Sigmoid colon (tissue), 4 donors: ENCODE measurements around the gene THRSP.

Experiments
- POLR2A ChIP-seq, 2 donors: fragments of 450-650 bp; IDR thresholded peaks; one replicate each; pipeline ENCODE4 v1.6.1; 2016; ENCODE audit warnings: antibody characterized with exemption in 2 of 2, mild to moderate bottlenecking in 2 of 2, moderate library complexity in 2 of 2
- POLR2AphosphoS5 ChIP-seq, 4 donors: sonication (generic); formaldehyde crosslinking; IDR thresholded peaks; one replicate each; pipeline ENCODE4 v1.6.1; 2017; ENCODE audit warnings: antibody characterized with exemption in 4 of 4
- TF ChIP-seq, protein P1 (sequence below), 4 experiments: fragments of 450-650 bp in 3 of 4; fragments of 200-600 bp in 1 of 4; IDR thresholded peaks; one replicate each; pipeline ENCODE4 v1.5.1; 2016 to 2019; ENCODE audit warnings: antibody characterized with exemption in 4 of 4, mild to moderate bottlenecking in 3 of 4, moderate library complexity in 2 of 4

DNA sequence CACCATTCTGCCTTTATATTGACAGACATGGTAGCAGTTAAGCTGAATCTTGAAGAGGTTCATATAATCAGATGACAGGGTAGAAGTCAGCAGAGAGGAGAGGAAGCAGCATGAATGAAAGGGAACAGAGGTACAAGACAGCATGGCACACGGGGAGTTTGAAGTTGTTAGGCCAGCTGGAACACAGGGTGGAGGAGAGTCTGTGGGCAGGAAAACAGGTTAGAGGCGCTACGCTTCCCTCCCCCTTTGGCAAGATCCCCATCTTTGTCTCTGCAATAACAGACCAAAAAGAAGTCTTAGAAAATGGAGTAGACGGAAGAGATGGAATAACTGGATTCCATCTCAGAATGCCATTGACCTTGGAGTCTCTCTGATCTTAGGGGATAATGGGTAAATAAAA is 36.0 kb downstream of the THRSP start:
- TF ChIP-seq, protein P1, sequence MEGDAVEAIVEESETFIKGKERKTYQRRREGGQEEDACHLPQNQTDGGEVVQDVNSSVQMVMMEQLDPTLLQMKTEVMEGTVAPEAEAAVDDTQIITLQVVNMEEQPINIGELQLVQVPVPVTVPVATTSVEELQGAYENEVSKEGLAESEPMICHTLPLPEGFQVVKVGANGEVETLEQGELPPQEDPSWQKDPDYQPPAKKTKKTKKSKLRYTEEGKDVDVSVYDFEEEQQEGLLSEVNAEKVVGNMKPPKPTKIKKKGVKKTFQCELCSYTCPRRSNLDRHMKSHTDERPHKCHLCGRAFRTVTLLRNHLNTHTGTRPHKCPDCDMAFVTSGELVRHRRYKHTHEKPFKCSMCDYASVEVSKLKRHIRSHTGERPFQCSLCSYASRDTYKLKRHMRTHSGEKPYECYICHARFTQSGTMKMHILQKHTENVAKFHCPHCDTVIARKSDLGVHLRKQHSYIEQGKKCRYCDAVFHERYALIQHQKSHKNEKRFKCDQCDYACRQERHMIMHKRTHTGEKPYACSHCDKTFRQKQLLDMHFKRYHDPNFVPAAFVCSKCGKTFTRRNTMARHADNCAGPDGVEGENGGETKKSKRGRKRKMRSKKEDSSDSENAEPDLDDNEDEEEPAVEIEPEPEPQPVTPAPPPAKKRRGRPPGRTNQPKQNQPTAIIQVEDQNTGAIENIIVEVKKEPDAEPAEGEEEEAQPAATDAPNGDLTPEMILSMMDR (IDR thresholded peaks at IDR 0.05) = no peak
- TF ChIP-seq POLR2A (IDR thresholded peaks at IDR 0.05) (no peak), POLR2AphosphoS5 (IDR thresholded peaks at IDR 0.05) (no peak)
